Ascending aorta (tissue), 2 donors: ENCODE data around the gene USP24. TPM values are rescaled to one million over a fixed set of nuclear protein-coding genes. Genes with fewer than 3 reads are reported as not detected.

Experiments used
- DNase-seq, 2 donors: peaks; one replicate each; pipeline ENCODE4 v3.0.0-alpha.2; 2019; ENCODE audit warnings: low spot score in 2 of 2
- H3K27ac ChIP-seq, 2 donors: fragments of 200-600 bp; sonication (generic); one replicate each; pipeline ENCODE4 v1.5.1; 2016 to 2017; ENCODE audit warnings: mild to moderate bottlenecking in 1 of 2
- H3K27me3 ChIP-seq: fragments of 200-600 bp; sonication (generic); one replicate; pipeline ENCODE4 v1.5.1; 2017
- H3K36me3 ChIP-seq, 2 donors: fragments of 200-600 bp; sonication (generic); one replicate each; pipeline ENCODE4 v1.5.1; 2016
- H3K4me1 ChIP-seq, 2 donors: fragments of 200-600 bp; sonication (generic); one replicate each; pipeline ENCODE4 v1.5.1; 2016 to 2017; ENCODE audit warnings: mild to moderate bottlenecking in 1 of 2
- H3K4me3 ChIP-seq, 2 donors: fragments of 200-600 bp; sonication (generic); one replicate each; pipeline ENCODE4 v1.5.1; 2016 to 2017; ENCODE audit warnings: mild to moderate bottlenecking in 1 of 2
- H3K9me3 ChIP-seq, 2 donors: fragments of 200-600 bp; sonication (generic); one replicate each; pipeline ENCODE4 v1.5.1; 2016
- intact Hi-C: fragments of 100-400 bp; cut with DNase I; formaldehyde crosslinking; loops from one replicate; pipeline ENCODE4 v1.15.1; 2023
- total RNA-seq: library from RNA; depleted of rRNA; stranded (reverse); fragments of >200 nt; gene quantifications from one replicate; pipeline ENCODE4 v1.1.0, GENCODE V29; 2016
- TF ChIP-seq, protein P1 (sequence below), 3 experiments: fragments of 200-600 bp in 2 of 3; fragments of 450-650 bp in 1 of 3; sonication (generic) in 2 of 3; IDR thresholded peaks; one replicate each; pipeline ENCODE4 v1.5.1; 2016 to 2019; ENCODE audit warnings: antibody characterized with exemption in 3 of 3, mild to moderate bottlenecking in 1 of 3, moderate library complexity in 1 of 3

The USP24 gene
- total RNA-seq, 1 donor from 2014 or later: 11.2 TPM

DNA sequence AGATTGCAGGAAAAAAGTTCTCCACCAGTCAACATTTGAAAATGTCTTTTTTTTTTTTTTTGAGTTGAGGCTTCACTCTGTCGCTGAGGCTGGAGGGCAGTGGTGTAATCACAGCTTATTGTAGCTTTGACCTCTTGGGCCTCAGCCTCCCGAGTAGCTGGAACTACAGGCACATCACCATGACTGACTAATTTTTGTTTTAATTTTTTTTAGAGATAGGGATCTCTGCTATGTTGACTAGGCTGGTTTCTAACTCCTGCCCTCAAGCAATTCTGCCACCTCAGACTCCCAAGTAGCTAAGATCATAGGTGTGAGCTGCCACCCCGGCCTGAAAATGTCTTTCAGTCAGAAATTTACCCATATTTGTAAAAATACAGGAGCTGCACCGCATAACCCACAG is 30.6 kb upstream of the USP24 start:
- no peaks in the 10 kb centered on the region for H3K36me3 ChIP-seq
- TF ChIP-seq, protein P1, sequence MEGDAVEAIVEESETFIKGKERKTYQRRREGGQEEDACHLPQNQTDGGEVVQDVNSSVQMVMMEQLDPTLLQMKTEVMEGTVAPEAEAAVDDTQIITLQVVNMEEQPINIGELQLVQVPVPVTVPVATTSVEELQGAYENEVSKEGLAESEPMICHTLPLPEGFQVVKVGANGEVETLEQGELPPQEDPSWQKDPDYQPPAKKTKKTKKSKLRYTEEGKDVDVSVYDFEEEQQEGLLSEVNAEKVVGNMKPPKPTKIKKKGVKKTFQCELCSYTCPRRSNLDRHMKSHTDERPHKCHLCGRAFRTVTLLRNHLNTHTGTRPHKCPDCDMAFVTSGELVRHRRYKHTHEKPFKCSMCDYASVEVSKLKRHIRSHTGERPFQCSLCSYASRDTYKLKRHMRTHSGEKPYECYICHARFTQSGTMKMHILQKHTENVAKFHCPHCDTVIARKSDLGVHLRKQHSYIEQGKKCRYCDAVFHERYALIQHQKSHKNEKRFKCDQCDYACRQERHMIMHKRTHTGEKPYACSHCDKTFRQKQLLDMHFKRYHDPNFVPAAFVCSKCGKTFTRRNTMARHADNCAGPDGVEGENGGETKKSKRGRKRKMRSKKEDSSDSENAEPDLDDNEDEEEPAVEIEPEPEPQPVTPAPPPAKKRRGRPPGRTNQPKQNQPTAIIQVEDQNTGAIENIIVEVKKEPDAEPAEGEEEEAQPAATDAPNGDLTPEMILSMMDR (IDR thresholded peaks at IDR 0.05): no peak
- H3K27me3 ChIP-seq: no peaks in the 10 kb centered on the region
- H3K4me1 ChIP-seq: no peaks in the 10 kb centered on the region
- no peak overlapping the region for H3K4me3 ChIP-seq
- no peak for DNase-seq
- H3K9me3 ChIP-seq: no peaks in the 10 kb centered on the region
- intact Hi-C loops: no loop called here
- no peak overlapping the region for H3K27ac ChIP-seq

DNA sequence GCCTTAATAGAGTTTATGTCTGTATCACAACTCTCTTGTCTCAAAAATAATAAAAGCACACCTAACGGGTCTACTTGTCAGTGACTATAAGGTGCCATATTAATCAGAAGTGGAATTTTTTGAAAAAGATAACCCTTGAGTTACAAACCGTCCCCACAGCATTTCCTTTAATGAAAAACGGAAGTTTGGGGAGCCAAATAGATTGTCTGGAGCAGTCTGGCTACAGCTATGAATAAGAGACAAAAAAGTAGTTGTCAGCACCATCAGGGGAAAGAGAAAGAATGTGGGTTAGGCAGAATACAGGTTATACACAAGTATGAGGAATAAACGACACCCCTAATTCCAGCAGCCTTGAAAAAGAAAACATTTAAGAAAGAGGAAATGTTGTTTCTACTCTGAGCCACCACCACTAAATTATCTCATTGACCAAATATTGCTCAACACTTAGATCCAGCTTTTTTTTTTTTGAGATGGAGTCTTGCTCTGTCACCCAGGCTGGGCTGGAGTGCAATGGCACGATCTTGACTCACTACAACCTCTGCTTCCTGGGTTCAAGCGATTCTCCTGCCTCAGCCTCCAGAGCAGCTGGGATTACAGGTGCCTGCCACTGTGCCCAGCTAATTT is 29.4 kb upstream of the USP24 start:
- Histone ChIP-seq H3K27ac (no peak overlapping the region), H3K4me1 (no peaks in the 10 kb centered on the region), H3K27me3 (no peaks in the 10 kb centered on the region), H3K4me3 (no peak overlapping the region), H3K9me3 (no peaks in the 10 kb centered on the region), H3K36me3 (no peaks in the 10 kb centered on the region)
- intact Hi-C loops: no loop called here
- TF ChIP-seq, protein P1 (IDR thresholded peaks at IDR 0.05): no peak
- no peak for DNase-seq

DNA sequence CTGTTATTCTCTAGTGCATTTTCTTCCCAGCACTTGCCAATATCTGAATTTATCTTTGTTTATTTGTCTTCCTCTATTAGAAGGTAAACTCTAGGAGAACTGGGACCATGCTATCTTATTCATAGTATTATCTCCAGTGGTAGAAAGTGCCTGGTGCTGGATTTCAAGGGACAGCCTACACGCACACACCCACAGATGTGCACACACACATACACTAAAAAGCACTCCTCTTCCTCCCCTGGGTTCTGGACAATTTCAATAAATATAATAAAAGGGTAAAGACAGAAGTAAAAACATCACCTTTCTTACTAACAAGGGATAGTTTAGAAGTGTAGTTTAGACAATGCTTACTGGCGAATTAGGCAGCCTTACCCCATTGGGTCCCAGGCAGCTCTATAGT is 28.5 kb upstream of the USP24 start:
- DNase-seq: no peak
- Histone ChIP-seq H3K9me3 (no peaks in the 10 kb centered on the region), H3K4me3 (no peak overlapping the region), H3K27ac (no peak overlapping the region), H3K27me3 (no peaks in the 10 kb centered on the region), H3K36me3 (no peaks in the 10 kb centered on the region), H3K4me1 (no peaks in the 10 kb centered on the region)
- TF ChIP-seq, protein P1 (IDR thresholded peaks at IDR 0.05): no peak
- intact Hi-C loops: no loop called here

DNA sequence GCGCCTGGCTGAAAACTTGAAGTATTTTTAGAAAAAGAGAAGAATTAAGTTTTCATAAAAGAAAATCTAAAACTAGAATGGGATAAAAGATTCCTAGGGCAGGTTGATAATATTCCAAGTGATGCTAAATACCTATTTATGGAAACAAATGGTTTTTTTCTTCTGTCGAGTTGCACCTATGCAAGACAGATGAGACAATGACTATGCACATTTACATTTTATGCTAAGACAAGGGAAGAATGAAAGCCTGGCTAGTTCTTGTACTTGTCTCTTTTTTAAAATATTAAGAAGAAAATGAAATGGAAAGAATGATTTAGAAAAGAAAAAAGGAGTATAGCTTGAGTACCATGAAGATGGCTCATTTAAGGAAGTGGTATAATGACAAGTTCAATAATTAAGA is 24.4 kb upstream of the USP24 start:
- intact Hi-C loops: no loop called here

DNA sequence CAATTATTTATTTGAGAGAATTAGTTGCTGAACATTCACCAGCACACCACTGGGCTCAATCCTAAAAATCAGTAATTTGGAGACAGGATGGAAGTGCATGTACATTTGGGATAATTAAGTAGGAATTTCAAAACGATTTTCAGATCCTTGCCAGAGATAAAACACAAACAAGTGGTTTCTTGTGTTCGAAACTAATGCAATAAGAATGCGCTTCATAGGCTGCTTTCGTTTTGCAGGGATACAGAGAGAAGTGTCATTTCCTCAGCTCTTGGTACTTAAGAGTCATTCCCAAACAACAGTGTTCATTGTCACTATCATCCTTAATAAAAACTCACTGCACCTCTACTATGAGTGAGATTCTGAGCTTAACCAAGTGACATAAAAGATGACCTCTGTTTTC is 20.6 kb upstream of the USP24 start:
- H3K9me3 ChIP-seq: no peaks in the 10 kb centered on the region
- intact Hi-C loops: no loop called here
- H3K4me3 ChIP-seq: no peak overlapping the region
- no peaks in the 10 kb centered on the region for H3K4me1 ChIP-seq
- H3K36me3 ChIP-seq: no peaks in the 10 kb centered on the region
- no peak overlapping the region for H3K27ac ChIP-seq
- H3K27me3 ChIP-seq: no peaks in the 10 kb centered on the region
- DNase-seq: no peak
- TF ChIP-seq, protein P1 (IDR thresholded peaks at IDR 0.05): no peak

More for the DNA sequence above, 24.4 kb upstream of the USP24 start:
- no peaks in the 10 kb centered on the region for H3K9me3 ChIP-seq
- no peak for DNase-seq
- no peaks in the 10 kb centered on the region for H3K27me3 ChIP-seq
- TF ChIP-seq, protein P1 (IDR thresholded peaks at IDR 0.05): no peak
- H3K4me1 ChIP-seq: no peaks in the 10 kb centered on the region
- H3K27ac ChIP-seq: no peak overlapping the region
- H3K36me3 ChIP-seq: no peaks in the 10 kb centered on the region
- no peak overlapping the region for H3K4me3 ChIP-seq

DNA sequence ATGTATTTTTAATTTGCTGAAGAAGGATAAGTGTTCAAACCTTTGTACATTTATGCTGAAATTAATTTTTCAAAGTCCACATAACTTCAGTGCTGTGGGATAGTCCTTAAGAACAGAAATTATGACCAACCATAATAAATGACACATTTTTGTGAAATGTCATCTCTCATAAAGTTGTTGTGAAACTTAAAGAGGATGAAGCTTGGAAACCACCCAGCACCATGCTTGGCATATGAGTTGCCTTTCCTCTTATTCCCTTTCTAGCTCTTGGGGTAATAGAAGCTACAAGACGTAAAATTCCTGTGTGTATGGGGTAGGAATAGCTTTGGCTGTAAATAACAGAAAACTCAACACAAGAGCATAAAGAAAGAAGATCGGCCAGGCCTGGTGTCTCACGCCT is 18.9 kb upstream of the USP24 start:
- no peak for DNase-seq
- Histone ChIP-seq H3K36me3 (no peaks in the 10 kb centered on the region), H3K27ac (no peak overlapping the region), H3K4me1 (no peaks in the 10 kb centered on the region), H3K9me3 (no peaks in the 10 kb centered on the region), H3K27me3 (no peaks in the 10 kb centered on the region), H3K4me3 (no peak overlapping the region)
- intact Hi-C loops: no loop called here
- TF ChIP-seq, protein P1 (IDR thresholded peaks at IDR 0.05): no peak
